Measurements from ENCODE around the gene ZNF484.
"Not testable (repeated sequence)": the region's sequence is repeated elsewhere in the genome, so short reads cannot be mapped to it uniquely, and the experiment has no call there.

The ZNF484 gene

DNA sequence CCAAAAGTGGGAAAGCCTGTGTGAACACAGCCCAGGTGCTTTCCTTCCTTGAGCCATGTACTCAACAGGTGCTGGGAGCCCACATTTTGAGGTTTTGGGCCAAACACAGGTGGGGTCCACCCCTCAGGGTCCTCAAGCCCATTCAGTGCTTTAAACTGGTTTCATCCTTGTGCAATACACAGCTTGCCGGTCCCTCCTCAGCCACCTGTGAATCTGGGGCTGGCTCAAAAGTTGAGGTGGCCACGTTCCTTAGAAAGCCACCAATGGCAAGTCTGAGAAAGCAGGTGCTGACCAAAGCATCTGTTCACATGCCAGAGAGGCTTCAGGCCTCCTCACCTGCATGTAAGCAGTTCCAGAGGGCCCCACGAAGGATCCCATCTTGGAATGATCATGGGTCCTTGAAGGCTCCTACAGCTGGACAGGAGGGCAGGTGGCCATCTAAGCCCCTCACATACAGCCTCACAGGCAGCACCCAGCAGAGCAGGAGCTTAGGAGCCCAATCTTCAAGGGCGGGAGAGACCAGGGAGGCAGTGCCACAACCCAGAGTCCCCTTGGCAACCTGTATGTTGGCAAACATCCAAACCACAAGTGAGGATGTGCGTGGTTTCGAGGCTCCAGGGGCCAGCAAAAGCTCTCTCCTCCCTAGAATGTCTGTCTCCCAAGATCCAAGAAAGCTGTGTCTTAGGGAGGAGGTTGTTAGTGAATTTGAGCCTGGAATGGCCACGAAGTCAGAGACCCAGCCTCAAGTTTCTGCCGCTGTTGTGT is 9.2 kb upstream of the ZNF484 start:
- H3K27ac Mint-ChIP-seq; intact Hi-C loops (cut with micrococcal nuclease); H3K9me3 Mint-ChIP-seq; H3K4me3 Mint-ChIP-seq; H3K36me3 Mint-ChIP-seq (ENCODE audit: low read depth); H3K4me1 Mint-ChIP-seq (ENCODE audit: low read depth): not testable (repeated sequence)
- peaks cover 49% of the 10 kb centered on the region for H3K27me3 Mint-ChIP-seq

DNA sequence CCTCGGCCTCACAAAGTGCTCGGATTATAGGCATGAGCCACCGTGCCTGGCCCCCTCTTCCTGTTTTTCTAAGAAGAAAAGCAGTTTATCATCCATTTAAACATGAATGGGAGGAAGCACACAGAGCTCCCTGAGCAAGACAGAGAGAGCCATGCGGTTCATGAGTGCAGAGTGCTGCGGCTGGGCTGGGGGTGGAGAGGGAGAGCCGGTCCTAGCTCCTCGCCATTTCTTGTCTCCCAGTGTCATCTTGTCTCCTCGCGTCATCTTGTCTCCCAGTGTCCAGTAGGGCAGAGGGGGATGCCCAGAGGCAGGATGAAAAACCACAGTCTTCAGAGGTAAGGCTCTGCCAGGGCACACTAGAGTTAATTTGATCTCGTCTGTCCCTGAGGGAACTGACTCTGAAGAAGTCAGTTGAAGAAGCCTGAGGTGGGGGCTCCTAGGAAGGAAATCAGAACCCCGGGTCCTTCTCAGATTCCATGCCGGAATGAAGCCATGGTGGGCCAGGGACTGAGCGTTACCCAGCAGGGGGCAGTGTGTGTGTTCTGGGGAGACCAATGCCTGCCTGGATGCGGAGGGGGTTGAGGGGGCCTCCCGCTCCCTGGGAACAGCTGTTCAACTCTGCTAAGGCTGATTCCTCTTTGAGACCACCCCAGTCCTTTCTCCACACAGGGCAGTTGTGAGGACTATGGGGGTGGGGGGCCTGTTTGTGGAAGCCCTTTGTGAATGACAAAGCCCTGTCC is 6.0 kb upstream of the ZNF484 start:
- H3K4me1 Mint-ChIP-seq (ENCODE audit: low read depth); intact Hi-C loops (cut with micrococcal nuclease); H3K9me3 Mint-ChIP-seq; H3K36me3 Mint-ChIP-seq (ENCODE audit: low read depth); H3K4me3 Mint-ChIP-seq; H3K27ac Mint-ChIP-seq: not testable (repeated sequence)
- H3K27me3 Mint-ChIP-seq = peaks cover 36% of the 10 kb centered on the region

DNA sequence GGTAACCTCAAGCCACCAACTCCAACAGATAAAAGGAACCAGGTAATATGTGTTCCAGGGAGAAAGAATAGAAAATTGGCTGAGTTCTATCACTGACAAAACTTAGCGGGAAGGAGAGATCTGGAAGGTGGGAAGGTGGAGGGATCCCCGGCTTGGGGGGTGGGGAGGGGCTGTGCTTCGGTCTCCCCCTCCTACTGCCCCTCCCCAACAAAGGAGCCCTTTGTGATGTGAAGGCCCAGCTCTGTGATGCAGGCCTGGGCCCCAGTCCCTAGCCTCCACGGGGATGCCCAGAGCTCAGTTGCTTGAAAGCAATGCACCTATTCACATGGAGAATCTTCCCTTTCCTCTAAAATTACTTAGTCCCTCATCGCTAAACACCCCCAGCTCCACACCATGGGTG is 4.4 kb upstream of the ZNF484 start:
- H3K27ac Mint-ChIP-seq = no peak overlapping the region
- H3K27me3 Mint-ChIP-seq = peaks cover 20% of the 10 kb centered on the region
- peaks cover 5% of the 10 kb centered on the region for H3K4me1 Mint-ChIP-seq (ENCODE audit: low read depth)
- intact Hi-C loops (cut with micrococcal nuclease) = no loop called here
- peaks cover 7% of the 10 kb centered on the region for H3K36me3 Mint-ChIP-seq (ENCODE audit: low read depth)
- no peaks in the 10 kb centered on the region for H3K9me3 Mint-ChIP-seq
- no peak overlapping the region for H3K4me3 Mint-ChIP-seq

DNA sequence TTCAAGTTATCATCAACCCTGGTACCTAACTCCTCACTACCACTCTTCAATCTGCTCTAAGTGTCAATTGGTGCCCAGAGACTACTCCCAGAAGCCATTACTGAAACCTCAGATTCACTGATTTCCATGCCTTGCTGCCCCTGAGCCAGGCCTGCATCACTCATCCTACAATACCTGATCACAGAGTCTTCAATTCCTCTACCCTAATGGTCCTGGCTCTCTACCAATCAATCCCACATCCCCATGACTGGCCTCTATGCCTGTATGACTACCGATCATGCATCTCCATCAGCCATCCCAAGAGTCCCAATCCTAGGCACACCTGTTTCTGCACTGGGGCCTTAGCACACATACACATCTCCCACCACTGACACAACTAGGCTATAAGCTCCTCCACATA is 2.5 kb downstream of the ZNF484 start:
- Mint-ChIP-seq H3K27ac (no peak overlapping the region), H3K9me3 (no peaks in the 10 kb centered on the region), H3K36me3 (ENCODE audit: low read depth) (peaks cover 35% of the 10 kb centered on the region), H3K4me1 (ENCODE audit: low read depth) (peaks cover 22% of the 10 kb centered on the region), H3K27me3 (no peaks in the 10 kb centered on the region), H3K4me3 (no peak overlapping the region)
- intact Hi-C loops (cut with micrococcal nuclease) = no loop called here

DNA sequence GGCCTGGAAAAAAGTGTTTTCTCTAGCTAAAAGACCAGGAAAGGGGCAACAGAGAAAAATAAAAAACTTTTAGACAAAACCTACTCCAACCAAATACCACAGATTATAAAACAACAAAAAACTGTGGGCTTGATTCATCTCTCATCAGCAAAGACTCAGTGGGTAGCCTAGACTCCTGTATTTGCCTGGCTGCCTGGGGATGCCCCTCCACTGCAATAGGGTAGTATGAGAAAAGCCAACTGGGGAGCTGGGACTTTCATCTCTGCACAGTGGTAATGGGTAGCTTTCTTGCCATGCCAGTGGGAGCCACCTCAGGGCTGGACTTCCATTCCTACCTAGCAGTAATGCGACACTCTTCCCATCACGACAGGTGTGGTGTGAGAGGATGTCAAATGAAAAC is 7.5 kb downstream of the ZNF484 start:
- no peaks in the 10 kb centered on the region for H3K27me3 Mint-ChIP-seq
- peaks cover 9% of the 10 kb centered on the region for H3K9me3 Mint-ChIP-seq
- intact Hi-C loops (cut with micrococcal nuclease) = no loop called here
- peaks cover 13% of the 10 kb centered on the region for H3K4me1 Mint-ChIP-seq (ENCODE audit: low read depth)
- peaks cover 62% of the 10 kb centered on the region for H3K36me3 Mint-ChIP-seq (ENCODE audit: low read depth)
- H3K27ac Mint-ChIP-seq = no peak overlapping the region
- no peak overlapping the region for H3K4me3 Mint-ChIP-seq

DNA sequence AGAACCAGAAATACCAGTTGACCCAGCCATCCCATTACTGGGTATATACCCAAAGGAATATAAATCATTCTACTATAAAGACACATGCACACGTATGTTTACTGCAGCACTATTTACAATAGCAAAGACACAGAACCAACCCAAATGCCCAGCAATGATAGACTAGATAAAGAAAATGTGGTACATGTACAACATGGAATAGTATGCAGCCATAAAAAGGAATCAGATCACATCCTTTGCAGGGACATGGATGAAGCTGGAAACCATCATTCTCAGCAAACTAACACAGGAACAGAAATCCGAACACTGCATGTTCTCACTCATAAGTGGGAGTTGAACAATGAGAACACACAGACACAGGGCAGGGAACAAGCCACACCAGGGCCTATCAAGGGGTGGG is 11.2 kb downstream of the ZNF484 start:
- not testable (repeated sequence) for H3K4me3 Mint-ChIP-seq; H3K4me1 Mint-ChIP-seq (ENCODE audit: low read depth)
- H3K36me3 Mint-ChIP-seq (ENCODE audit: low read depth) = peaks cover 65% of the 10 kb centered on the region

DNA sequence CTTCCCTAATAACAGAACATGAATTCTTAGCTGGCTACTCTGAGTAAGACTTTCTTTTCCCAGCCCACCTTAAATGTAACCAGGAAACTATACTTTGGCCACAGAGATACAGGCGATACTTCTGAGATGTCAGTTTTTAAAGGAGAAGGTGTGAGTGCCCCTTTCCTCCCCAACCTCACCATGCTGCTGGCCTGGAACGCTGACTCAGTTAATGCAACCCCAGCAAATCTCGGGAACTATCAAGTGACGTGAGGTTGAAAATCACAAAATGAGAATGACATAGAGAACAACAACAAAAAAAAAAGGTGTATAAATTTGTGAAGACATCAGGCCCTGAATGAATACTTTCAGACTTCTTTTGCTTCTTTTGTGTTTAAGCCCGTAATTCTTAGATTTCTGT is 13.7 kb downstream of the ZNF484 start:
- H3K27ac Mint-ChIP-seq = no peak overlapping the region
- intact Hi-C loops (cut with micrococcal nuclease) = no loop called here
- peaks cover 5% of the 10 kb centered on the region for H3K4me1 Mint-ChIP-seq (ENCODE audit: low read depth)
- H3K4me3 Mint-ChIP-seq = no peak overlapping the region
- peaks cover 17% of the 10 kb centered on the region for H3K9me3 Mint-ChIP-seq
- H3K27me3 Mint-ChIP-seq = no peaks in the 10 kb centered on the region
- H3K36me3 Mint-ChIP-seq (ENCODE audit: low read depth) = peaks cover 75% of the 10 kb centered on the region

More for the DNA sequence above, 11.2 kb downstream of the ZNF484 start:
- H3K27me3 Mint-ChIP-seq; intact Hi-C loops (cut with micrococcal nuclease); H3K27ac Mint-ChIP-seq; H3K9me3 Mint-ChIP-seq: not testable (repeated sequence)

DNA sequence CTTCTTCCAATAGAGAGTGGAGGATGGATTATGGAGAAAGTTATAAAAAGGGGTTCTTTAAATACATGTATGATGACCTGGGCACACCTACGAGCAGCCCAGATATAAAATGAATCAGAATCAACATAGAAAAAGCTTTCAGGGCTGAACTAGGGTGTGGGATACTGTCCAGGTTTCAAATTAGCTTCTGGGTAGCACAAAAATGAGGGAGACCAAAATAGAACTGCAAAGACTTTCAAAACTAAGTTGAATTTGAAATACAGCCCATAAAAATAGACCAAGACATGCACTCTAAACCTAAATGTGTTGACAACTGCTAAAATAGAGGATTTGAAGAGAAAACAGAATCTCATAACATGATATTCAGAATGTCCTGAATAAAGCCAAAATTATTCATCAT is 17.0 kb downstream of the ZNF484 start:
- Mint-ChIP-seq H3K4me3 (no peak overlapping the region), H3K27ac (no peak overlapping the region), H3K4me1 (ENCODE audit: low read depth) (no peaks in the 10 kb centered on the region), H3K9me3 (peaks cover 8% of the 10 kb centered on the region), H3K27me3 (no peaks in the 10 kb centered on the region), H3K36me3 (ENCODE audit: low read depth) (peaks cover 72% of the 10 kb centered on the region)
- intact Hi-C loops (cut with micrococcal nuclease) = no loop called here

DNA sequence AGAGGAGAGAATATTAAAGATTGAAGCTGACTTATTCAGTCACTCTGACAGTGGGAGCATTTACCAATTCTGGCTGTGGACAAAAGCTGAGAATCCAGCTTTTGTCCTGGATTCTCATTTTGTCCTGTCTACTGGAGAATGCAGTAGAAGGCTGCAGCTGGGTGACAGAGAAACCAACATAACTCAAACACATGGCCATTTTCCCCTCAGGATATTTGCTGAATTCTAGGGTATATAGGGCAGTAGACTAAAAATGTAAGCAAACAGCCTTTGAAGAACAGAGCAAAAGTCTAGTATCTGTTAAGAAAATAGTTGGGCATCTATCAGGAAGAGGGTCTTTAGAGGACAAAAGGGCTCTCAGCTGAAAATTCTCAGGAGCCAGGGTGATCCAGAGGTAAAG is 20.6 kb downstream of the ZNF484 start:
- Mint-ChIP-seq H3K36me3 (ENCODE audit: low read depth) (peaks cover 84% of the 10 kb centered on the region), H3K4me3 (no peak overlapping the region), H3K9me3 (peaks cover 17% of the 10 kb centered on the region), H3K27ac (no peak overlapping the region), H3K4me1 (ENCODE audit: low read depth) (no peaks in the 10 kb centered on the region), H3K27me3 (no peaks in the 10 kb centered on the region)
- intact Hi-C loops (cut with micrococcal nuclease) = no loop called here

DNA sequence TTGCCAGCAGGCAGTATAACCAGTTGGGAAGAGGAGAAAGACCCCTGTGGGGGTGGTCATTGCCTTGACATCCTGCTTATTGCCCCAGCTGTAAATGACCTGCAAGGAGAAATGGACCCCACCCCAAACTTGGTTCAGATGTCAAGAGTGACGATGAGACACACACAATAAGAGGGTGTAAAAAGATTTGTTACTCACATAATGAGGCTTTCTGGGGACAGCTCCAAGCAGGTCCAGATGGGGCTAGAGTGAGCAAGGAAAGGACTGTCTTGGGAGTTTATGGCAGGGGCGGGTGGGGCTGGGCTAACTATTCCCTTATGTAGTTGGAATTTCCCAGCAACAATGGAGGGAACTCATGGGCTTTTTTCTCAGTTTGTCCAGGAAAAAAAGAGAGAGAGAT is 24.1 kb downstream of the ZNF484 start:
- intact Hi-C loops (cut with micrococcal nuclease) = no loop called here
- Mint-ChIP-seq H3K4me1 (ENCODE audit: low read depth) (no peaks in the 10 kb centered on the region), H3K9me3 (peaks cover 30% of the 10 kb centered on the region), H3K4me3 (no peak overlapping the region), H3K36me3 (ENCODE audit: low read depth) (peaks cover 91% of the 10 kb centered on the region), H3K27me3 (no peaks in the 10 kb centered on the region), H3K27ac (no peak overlapping the region)

DNA sequence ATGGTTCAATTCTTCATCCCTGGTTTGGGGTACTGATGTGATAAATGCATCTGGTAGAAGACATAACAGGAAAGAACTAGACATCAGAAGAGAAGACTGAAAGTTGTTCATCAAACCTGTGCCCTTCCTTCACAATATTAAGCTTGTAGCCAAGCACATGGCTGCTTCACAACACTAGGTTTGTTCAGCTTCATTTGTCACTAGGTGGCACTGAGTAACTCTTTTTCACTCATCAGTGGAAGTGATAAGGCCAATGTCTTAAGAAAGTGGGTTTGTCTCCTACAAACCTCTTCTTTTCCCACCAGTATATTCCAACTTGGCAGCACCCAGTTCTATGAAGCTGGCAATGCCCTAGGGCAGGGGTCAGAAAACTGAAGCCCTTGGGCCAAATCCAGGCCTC is 26.9 kb downstream of the ZNF484 start:
- Mint-ChIP-seq H3K27ac (no peak overlapping the region), H3K36me3 (ENCODE audit: low read depth) (peaks cover 93% of the 10 kb centered on the region), H3K4me3 (no peak overlapping the region), H3K27me3 (no peaks in the 10 kb centered on the region), H3K4me1 (ENCODE audit: low read depth) (no peaks in the 10 kb centered on the region), H3K9me3 (peaks cover 58% of the 10 kb centered on the region)
- intact Hi-C loops (cut with micrococcal nuclease) = no loop called here

DNA sequence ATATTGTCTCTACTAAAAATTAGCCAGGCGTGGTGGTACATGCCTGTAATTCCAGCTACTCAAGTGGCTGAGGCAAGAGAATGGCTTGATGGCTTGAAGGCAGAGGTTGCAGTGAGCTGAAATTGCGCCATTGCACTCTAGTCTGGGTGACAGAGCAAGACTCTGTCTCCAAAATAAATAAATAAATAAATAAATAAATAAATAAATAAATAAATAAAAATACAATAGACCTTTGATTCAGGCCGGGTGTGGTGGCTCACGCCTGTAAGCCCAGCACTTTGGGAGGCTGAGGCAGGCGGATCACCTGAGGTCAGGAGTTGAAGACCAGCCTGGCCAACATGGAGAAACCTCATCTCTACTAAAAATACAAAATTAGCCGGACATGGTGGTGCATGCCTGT is 29.1 kb downstream of the ZNF484 start:
- H3K4me3 Mint-ChIP-seq; H3K4me1 Mint-ChIP-seq (ENCODE audit: low read depth); H3K27me3 Mint-ChIP-seq; H3K27ac Mint-ChIP-seq; intact Hi-C loops (cut with micrococcal nuclease): not testable (repeated sequence)
- Mint-ChIP-seq H3K9me3 (peaks cover 79% of the 10 kb centered on the region), H3K36me3 (ENCODE audit: low read depth) (peaks cover 80% of the 10 kb centered on the region)

DNA sequence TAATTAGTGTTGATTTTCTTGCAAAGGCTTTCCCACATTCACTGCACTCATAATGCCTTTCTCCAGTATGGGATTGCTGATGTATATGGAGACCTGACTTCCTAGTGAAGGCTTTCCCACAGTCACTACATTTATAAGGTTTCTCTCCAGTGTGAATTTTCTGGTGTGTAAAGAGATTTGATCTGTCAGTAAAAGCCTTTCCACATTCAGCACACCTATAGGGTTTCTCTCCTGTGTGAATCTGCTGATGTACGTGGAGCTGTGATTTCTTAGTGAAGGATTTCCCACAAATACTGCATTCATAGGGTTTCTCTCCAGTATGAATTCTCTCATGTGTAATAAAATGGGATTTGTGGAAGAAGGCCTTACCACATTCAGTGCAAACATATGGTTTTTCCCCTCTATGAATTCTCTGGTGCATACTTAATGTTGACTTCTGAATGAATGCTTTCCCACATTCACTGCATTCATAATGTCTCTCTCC is 31.1 kb downstream of the ZNF484 start:
- intact Hi-C loops (cut with micrococcal nuclease) = no loop called here
- Mint-ChIP-seq H3K4me3 (no peak overlapping the region), H3K27ac (no peak overlapping the region), H3K9me3 (peaks cover 87% of the 10 kb centered on the region), H3K36me3 (ENCODE audit: low read depth) (peaks cover 71% of the 10 kb centered on the region), H3K27me3 (no peaks in the 10 kb centered on the region), H3K4me1 (ENCODE audit: low read depth) (no peaks in the 10 kb centered on the region)

DNA sequence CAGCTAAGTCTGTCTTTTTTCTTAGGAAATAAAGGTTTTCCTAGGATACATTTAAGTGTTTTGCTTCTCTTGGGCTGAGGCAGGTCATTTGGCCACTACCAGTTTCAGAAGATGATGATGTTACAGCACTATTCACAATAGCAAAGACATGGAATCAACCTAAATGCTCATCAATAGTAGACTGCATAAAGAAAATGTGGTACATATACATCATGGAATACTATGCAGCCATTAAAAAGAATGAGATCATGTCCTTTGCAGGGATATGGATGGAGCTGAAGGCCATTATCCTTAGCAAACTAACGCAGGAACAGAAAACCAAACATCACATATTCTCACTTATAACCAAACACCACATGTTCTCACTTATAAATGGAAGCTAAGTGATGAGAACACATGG is 39.4 kb downstream of the ZNF484 start:
- H3K27ac Mint-ChIP-seq; H3K27me3 Mint-ChIP-seq; H3K4me1 Mint-ChIP-seq (ENCODE audit: low read depth); H3K4me3 Mint-ChIP-seq; intact Hi-C loops (cut with micrococcal nuclease): not testable (repeated sequence)
- Mint-ChIP-seq H3K36me3 (ENCODE audit: low read depth) (peaks cover 15% of the 10 kb centered on the region), H3K9me3 (peaks cover 53% of the 10 kb centered on the region)

All from dendritic cell treated with granulocyte-macrophage colony-stimulating factor and Interleukin-4, amounts not matched to agents 40 ng/mL and 50 ng/mL, for 4 days (primary cell).